Activated CD4-positive, CD25-positive, alpha-beta regulatory T cell (primary cell): ENCODE results near the gene CD4.
"Not testable (repeated sequence)": the region's sequence is repeated elsewhere in the genome, so short reads cannot be mapped to it uniquely, and the experiment has no call there.

ENCODE experiments used
- DNase-seq, 4 experiments: peaks; one replicate each; lab custom pipeline; 2025; lab: John Stamatoyannopoulos, UW

CD4 gene

GRCh38 chr12:6788972-6789924, at the start of gene CD4:
TSS of gene CD4 (plus strand) at chr12:6789528. CDS start at chr12:6800139, 10,611 bp downstream.
- DNase-seq, result peak in 3 of 4 experiments; percentile 30 to 56 (median 53)

DNA sequence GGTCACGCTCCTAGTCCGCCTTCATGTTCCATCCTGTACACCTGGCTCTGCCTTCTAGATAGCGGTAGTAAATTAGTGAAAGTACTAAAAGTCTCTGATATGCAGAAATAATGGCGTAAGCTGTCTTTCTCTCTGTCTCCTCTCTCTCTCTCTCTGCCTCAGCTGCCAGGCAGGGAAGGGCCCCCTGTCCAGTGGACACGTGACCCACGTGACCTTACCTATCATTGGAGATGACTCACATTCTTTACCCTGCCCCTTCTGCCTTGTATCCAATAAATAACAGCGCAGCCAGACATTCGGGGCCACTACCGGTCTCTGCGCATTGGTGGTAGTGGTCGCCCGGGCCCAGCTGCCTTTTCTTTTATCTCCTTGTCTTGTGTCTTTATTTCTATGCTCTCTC, 47.2 kb upstream of the CD4 start:
- DNase-seq, result not testable (repeated sequence)

DNA sequence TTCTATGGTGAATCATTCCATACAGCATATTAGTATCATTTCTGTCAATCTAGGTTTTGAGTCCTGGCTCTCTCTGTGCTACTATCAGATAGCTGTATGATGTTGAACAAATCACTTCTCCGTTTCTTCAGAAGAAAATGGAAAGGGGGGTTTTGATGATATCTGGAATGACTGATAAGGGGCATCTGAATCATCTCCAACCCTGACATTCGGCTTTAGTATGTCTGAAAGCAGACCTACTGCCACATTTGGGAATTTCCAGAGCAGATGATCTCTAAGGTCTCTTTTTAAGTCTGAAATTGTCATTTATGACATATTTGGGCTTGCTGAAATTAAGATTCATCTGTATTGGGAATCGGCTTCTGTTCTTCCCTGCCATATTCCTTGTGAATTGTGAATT, 46.5 kb upstream of the CD4 start:
- no peak for DNase-seq

- DNase-seq, result not testable (repeated sequence)
These were observed 46.0 kb upstream of the CD4 start for GRCh38 chr12:6743300-6743699.

- no peak for DNase-seq
These were observed 43.4 kb upstream of the CD4 start for GRCh38 chr12:6745741-6746525.

- DNase-seq, result no peak
These were observed 42.1 kb upstream of the CD4 start for GRCh38 chr12:6747216-6747615.

GRCh38 chr12:6748761-6749160, 40.6 kb upstream of the CD4 start:
- DNase-seq, result no peak

DNA sequence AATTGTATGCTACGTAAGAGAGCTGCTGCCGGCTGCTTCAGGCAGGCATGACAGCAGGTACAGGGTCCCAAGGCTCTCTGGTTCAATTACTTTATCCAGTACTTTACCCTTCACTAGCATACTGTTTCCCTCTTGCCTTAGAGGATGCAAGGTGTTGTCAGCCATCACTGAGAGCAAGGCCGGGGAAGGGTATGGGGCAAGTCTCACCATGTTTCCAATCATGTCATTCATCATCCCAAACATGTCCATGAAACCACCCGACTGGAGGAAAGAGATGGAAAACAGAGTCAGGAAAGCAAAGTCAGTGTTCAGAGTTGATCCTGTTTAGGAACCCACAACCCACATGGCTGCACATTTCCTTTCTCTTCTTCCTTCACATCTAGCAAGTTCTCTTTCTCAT, 38.8 kb upstream of the CD4 start:
- no peak for DNase-seq

DNA sequence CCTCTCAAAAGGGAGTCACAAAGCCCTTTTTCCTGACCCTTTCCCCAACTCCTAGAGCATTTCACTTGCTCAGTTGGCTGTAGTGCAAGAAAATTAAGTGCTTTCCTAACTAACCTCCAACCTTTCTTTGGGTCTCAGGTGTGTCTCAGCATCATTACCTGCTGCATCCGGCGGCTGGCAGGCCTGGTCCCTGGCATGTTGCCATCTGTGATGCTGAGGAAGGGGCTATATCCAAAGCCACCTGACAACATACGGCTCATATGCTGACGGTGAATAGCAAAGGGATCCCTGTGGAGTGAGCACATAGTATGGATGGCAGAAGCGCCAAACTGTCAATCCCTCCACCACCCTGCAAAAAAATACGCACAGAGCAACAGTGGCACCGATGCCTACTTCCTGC, 37.6 kb upstream of the CD4 start:
- no peak for DNase-seq

DNA sequence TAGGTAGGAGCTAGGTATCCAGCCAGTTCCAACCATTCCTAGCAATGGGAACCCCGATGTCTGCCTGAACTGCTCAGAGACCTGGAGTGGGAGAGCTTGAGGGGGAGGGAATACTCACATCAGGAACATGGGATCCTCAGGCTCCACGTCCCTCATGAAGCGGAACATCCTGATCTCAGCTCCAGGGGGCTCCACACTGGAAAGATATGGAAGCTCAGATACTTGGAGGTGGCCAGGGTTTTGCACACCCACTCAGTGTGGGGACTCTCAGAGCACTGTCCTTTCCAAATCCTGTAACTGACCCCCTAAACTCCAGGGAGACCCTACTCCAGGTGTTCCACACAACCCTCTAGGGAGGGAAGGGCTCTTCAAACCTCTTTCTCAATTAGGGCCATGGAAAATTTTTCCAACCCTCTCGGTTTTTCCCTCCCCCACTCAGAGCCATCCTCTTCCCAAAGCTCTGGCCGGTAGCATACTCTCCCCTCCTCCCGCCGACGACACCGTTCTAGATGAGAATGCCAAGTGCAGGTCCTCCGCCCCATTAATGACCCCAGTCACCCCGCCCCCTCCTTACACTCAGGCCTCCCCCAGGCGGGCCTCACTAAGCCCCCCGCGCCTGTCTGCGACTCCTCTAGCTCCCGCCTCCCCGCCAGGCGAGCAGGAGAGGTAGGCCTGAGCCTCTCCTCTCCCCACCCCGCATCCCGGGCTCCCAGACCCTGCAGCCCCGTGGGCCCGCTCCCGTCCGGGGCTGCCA, 37.0 kb upstream of the CD4 start:
- DNase-seq, result no peak

DNA sequence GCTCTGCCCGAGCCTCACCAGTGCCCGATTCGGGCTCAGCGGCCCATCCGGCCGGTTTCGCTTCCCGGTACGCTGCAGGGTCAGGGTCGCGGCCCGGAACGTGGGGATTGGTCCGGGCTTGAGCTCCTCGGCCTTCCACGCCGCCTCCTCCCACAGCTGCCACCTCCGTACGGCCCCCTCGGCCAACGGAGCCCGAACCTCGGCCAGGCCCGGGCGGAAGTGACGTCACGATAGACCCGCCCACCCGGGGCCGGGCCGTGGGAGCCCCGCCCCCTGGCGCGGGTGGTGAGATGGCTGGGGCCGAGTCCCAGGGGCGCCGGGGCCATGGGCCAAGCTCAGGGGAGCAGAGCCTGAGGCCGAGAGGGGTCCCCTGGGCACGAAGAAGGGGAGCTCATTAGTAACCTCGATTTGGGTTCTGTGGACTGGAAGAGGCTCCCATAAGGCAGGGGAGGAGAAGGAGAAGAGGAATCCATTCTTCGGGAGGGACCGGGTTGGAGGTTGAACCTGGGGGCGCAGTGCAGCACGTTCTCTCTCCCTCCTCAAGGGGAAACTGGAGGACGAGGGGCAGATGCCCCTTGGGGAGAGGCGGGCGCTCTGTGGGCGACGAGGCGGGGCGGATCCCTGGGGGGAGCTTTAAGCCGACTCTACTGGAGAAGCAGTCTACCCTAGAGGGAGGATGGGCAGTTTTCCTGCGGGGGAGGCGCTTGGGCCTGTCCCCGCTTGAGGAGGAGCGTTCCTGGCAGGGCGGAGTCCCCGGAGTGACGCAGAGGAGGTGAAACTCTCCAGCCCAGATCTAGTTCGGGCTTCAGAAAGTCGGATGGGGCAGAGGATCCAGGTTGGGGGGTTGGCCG, 36.2 kb upstream of the CD4 start, which contains the start of gene MLF2:
Gene MLF2 (minus strand): TSS at position 221 of the 851 bp plus-strand sequence. CDS start 807 bp downstream, outside the sequence.
- DNase-seq, result peak; percentile 90 to 94 (median 92)

DNA sequence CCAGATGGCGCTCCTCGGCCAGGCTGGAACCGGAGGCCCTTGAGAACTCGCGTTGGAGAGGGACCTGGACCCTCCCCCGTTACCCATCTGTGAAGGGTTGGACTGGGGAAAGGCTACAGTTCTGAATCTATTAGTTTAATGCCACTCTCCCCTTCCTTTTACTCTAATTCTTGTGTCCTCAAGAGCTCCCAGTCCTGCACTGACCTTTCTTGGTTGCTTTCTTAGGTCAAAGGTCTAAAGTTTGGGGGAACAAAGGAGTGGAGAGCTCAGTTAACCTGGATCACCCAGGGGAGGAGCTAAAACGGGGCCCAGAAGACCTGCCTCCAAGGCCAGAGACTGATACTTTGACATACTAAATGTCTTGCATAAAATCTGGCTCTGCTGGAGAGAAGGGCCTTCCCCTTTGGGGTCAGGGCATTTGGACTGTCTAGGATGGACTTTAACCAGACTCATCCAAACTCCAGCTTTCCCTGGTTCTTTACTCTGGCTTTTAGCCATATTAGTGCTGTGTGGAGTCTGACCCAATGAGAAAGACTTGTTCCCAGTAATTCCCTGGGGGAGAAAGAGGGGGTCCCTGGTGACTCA, 35.5 kb upstream of the CD4 start:
- DNase-seq, result no peak

GRCh38 chr12:6754411-6754810, 34.9 kb upstream of the CD4 start:
- no peak for DNase-seq

DNA sequence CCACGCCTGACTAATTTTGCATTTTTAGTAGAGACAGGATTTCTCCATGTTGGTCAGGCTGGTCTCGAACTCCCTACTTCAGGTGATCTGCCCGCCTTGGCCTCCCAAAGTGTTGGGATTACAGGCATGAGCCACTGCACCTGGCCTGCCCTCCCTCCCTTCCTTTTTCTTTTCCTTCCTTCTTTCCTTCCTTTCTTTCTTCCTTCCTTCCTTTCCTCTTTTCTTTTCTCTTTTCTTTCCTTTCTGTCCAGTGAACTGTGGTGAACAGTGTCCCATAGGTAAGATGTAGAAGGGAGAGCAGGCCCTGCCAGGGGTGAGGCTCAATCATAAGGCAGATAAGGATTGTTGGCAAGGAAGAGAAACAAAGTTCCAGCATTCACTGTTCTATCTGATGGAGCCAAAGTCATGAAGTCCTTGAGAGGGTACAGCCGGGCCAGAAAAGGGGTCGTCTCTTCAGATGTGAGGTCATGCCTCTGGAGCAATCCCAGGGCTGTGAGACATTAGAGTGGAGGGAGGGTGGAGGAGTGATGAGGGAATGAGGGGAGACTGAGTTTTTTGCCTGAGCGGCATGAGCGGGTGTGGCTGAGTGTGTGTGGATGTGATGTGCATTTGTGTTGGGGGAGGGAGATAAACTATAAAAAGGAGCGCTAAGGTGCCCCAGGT, 32.2 kb upstream of the CD4 start:
- no peak for DNase-seq

- no peak for DNase-seq
These were observed 30.7 kb upstream of the CD4 start for GRCh38 chr12:6758506-6759095.

DNA sequence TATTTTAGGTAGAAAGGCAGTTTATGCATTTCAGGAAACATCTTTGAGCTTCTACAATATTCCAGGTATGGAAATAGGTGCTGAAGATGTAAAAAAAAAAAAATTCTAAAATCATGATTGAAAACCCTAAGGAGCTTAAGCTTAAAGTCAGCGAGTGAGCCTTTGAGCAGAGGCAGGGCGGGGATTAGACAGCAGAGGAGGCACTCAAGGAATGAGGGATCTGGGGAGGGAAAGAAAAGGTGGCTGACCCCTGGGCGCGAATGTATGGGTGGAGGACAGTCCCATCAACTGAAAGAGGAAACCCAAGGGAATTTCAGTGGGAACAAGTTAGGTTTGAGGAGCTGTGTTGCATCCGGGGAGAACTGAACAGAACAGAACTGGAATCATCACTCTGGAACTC, 29.6 kb upstream of the CD4 start:
- DNase-seq, result no peak

GRCh38 chr12:6763380-6763779, 25.9 kb upstream of the CD4 start:
- no peak for DNase-seq

DNA sequence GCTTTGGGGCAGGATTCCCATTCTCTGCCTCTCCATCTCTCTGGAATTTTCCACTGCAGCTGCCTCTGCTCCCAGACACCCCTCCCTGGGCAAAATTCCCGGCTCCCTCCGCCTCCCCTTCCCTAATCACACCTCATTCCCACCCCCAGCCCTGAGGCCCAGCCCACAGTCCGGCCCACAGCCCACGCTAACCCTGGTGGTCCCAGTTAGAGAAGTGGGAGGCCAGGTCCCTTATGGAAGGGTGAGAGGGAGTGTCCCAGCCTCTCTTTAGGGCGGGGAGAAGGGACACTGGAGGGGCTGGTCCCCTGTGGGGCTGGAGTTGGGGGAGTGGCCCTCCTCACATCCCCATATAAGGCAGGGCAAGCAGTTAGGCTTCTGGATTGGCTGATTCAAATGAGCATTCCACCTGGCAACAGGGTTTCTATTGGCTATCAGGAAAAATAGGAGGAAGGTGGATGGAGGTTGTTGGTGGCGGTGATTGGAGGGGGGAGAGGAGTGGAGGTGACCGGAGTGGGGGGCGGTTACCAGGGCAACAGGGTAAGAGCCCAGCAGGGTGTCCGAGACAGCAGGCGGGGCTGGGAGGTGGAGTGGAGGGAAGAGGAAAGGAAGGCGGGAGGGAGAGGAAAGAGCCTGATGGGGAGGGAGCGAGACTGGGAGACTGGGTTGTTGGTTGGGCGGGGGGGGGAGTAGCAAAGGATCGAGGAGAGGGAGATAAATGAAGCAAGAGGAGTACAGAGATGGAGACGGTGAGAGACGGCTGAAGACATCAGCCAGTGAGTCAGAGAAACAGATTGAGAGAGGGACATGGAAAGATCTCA, 25.1 kb upstream of the CD4 start:
- DNase-seq, result peak in 1 of 4 experiments; percentile 19
